ENCODE results near the gene PIGA.

The PIGA gene

DNA sequence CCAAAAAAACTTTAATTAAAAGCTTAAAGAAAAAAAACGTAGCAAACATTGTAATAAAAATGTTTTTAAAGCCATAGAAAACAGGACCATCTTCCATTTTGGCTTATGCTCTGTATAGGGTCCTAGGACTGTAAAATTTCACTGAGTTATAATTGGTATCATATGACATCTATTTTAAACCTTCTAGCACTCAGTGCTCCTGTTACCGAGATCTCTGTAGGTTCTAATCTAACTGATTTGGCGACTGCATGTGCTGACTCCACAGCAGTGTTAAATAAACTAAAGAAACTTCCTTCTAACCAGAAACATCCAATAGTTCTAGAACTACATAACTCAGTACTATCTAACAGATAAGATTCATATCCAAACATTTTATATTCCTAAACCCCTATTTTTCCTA is 19.8 kb downstream of the PIGA start, which contains the start of gene ASB11:
TSS of gene ASB11 (minus strand) at position 132 of the 400 bp plus-strand sequence. CDS start at position 97, 35 bp downstream.
- no peak within 1 kb of the TSS for H3K4me3 ChIP-seq (ENCODE audit: low read depth, low read length)
- no peaks in the 10 kb centered on the region for H3K9me3 ChIP-seq (ENCODE audit: control insufficient read depth, insufficient read depth, low read depth, low read length)
- peaks cover 0 to 4% of the 10 kb centered on the region in 2 experiments; a peak in 1 of 3 replicates for H3K36me3 ChIP-seq (ENCODE audit: control insufficient read depth in 2 of 2, insufficient read depth in 1 of 2, low read length in 2 of 2)
- TF ChIP-seq ZNF664 (tag by site-specific recombination; IDR thresholded peaks at IDR 0.05) (peak; percentile 87), GLIS1 (tag by site-specific recombination; IDR thresholded peaks at IDR 0.05) (no peak)
- CTCF ChIA-PET = interaction anchor here (0.6 to 0.8 kb wide), 2 partner anchors 9 kb away, joined by 3 read pairs; no protein-coding TSS in a partner anchor
- POLR2A ChIA-PET = no interaction called here
- no peaks in the 10 kb centered on the region for H3K4me1 ChIP-seq (ENCODE audit: control insufficient read depth, insufficient read depth, low read length)
- no peak within 1 kb of the TSS for H3K27ac ChIP-seq (ENCODE audit: extremely low read depth, low read depth, low read length)

DNA sequence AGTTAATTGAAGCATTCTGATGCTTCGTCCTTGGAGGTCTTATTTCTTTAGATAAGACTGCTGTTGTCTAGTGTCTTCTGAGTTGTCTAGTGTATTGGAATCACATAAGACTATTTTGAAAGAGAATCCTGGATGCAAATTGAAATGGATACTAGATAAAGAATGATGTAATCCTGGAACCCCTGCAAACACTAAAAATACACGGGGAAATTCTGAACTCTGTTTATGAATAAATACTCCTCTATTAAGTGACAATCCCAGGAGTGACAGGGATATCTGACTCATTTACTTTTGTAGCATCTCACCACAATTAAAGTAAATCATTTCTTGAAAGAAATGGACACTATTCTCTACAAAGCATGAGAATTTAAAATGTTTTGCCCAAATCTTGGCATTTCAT is 20.9 kb downstream of the PIGA start:
- POLR2A ChIA-PET = no interaction called here
- Histone ChIP-seq H3K9me3 (ENCODE audit: control insufficient read depth, insufficient read depth, low read depth, low read length) (no peaks in the 10 kb centered on the region), H3K36me3 (ENCODE audit: control insufficient read depth in 2 of 2, insufficient read depth in 1 of 2, low read length in 2 of 2) (no peaks in the 10 kb centered on the region), H3K4me1 (ENCODE audit: control insufficient read depth, insufficient read depth, low read length) (no peaks in the 10 kb centered on the region), H3K4me3 (ENCODE audit: low read depth, low read length) (no peak overlapping the region), H3K27ac (ENCODE audit: extremely low read depth, low read depth, low read length) (no peak overlapping the region)
- TF ChIP-seq, protein P1, sequence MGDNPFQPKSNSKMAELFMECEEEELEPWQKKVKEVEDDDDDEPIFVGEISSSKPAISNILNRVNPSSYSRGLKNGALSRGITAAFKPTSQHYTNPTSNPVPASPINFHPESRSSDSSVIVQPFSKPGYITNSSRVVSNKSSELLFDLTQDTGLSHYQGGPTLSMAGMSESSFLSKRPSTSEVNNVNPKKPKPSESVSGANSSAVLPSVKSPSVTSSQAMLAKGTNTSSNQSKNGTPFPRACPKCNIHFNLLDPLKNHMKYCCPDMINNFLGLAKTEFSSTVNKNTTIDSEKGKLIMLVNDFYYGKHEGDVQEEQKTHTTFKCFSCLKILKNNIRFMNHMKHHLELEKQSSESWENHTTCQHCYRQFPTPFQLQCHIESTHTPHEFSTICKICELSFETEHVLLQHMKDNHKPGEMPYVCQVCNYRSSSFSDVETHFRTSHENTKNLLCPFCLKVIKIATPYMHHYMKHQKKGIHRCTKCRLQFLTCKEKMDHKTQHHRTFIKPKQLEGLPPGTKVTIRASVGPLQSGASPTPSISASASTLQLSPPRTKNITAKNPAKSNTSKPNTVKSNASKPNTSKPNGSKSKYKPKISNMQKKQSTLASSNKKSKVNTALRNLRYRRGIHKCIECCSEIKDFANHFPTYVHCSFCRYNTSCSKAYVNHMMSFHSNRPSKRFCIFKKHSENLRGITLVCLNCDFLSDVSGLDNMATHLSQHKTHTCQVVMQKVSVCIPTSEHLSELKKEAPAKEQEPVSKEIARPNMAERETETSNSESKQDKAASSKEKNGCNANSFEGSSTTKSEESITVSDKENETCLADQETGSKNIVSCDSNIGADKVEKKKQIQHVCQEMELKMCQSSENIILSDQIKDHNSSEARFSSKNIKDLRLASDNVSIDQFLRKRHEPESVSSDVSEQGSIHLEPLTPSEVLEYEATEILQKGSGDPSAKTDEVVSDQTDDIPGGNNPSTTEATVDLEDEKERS (tag by site-specific recombination; IDR thresholded peaks at IDR 0.05) = no peak
- TF ChIP-seq, protein P2, sequence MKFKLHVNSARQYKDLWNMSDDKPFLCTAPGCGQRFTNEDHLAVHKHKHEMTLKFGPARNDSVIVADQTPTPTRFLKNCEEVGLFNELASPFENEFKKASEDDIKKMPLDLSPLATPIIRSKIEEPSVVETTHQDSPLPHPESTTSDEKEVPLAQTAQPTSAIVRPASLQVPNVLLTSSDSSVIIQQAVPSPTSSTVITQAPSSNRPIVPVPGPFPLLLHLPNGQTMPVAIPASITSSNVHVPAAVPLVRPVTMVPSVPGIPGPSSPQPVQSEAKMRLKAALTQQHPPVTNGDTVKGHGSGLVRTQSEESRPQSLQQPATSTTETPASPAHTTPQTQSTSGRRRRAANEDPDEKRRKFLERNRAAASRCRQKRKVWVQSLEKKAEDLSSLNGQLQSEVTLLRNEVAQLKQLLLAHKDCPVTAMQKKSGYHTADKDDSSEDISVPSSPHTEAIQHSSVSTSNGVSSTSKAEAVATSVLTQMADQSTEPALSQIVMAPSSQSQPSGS (tag by site-specific recombination; IDR thresholded peaks at IDR 0.05; ENCODE audit: low read depth) = peak; percentile 37; the same call in 1 of the 2 replicates
- CTCF ChIA-PET = interaction anchor here (0.9 kb wide), 1 partner anchor 14 kb away, joined by 3 read pairs; no protein-coding TSS in a partner anchor

DNA sequence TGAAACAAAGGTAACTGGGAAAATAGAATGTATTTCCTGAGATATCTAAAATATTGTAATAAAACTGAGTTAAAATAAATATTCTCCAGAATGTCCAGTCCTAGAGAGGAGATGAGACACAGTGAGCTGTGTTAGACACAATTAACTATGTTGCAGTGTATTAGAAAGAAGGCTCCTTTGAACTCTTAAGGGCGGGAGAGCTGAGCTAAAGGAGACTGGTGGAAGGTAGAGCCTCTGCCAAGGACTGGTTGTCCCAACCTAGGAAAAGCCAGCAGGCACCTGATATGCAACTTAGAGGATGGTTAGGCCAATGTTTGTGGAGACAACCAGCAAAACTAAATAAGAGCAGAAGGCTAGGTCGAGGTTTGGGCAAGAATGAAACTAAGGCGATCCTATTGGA is 24.2 kb downstream of the PIGA start:
- POLR2A ChIA-PET = no interaction called here
- CTCF ChIA-PET = interaction anchor here (0.6 to 1.9 kb wide), 5 partner anchors 9 to 1272 kb away, joined by 3 to 9 read pairs (median 3); no protein-coding TSS in a partner anchor
- Histone ChIP-seq H3K27ac (ENCODE audit: extremely low read depth, low read depth, low read length) (no peak overlapping the region), H3K36me3 (ENCODE audit: control insufficient read depth in 2 of 2, insufficient read depth in 1 of 2, low read length in 2 of 2) (no peaks in the 10 kb centered on the region), H3K4me3 (ENCODE audit: low read depth, low read length) (no peak overlapping the region), H3K4me1 (ENCODE audit: control insufficient read depth, insufficient read depth, low read length) (no peaks in the 10 kb centered on the region), H3K9me3 (ENCODE audit: control insufficient read depth, insufficient read depth, low read depth, low read length) (no peaks in the 10 kb centered on the region)
- TF ChIP-seq ZNF530 (tag by site-specific recombination; IDR thresholded peaks at IDR 0.05; ENCODE audit: low read depth) (no peak), GLIS1 (tag by site-specific recombination; IDR thresholded peaks at IDR 0.05) (no peak), ZBTB20 (tag by site-specific recombination; IDR thresholded peaks at IDR 0.05) (peak; percentile 41; the same call in 1 of the 2 replicates)

DNA sequence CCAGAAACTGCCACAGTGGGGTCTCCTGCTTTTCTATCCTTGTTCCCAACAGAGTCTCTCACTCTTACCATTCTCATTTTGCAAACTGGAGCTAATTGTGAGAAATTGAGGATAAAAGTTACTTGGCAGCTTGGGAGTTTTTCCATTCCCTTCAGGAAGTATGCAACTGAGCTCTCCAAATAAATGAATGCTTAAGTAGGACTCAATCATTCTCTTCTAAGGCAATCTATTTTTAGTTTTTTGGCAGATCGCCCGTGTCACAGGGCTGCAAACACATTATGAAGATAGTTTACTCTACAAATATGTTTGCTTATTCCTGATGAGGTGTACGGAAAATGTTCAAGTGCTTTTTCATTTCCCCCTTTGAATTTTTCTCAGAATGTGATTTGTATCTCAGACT is 25.2 kb downstream of the PIGA start:
- Histone ChIP-seq H3K27ac (ENCODE audit: extremely low read depth, low read depth, low read length) (no peak overlapping the region), H3K36me3 (ENCODE audit: control insufficient read depth in 2 of 2, insufficient read depth in 1 of 2, low read length in 2 of 2) (no peaks in the 10 kb centered on the region), H3K9me3 (ENCODE audit: control insufficient read depth, insufficient read depth, low read depth, low read length) (no peaks in the 10 kb centered on the region), H3K4me1 (ENCODE audit: control insufficient read depth, insufficient read depth, low read length) (no peaks in the 10 kb centered on the region), H3K4me3 (ENCODE audit: low read depth, low read length) (no peak overlapping the region)
- POLR2A ChIA-PET = interaction anchor here (0.8 kb wide), 1 partner anchor 20 kb away, joined by 3 read pairs; no protein-coding TSS in a partner anchor
- CTCF ChIA-PET = interaction anchor here (0.7 to 0.8 kb wide), 2 partner anchors 26 to 157 kb away, joined by 3 to 4 read pairs; no protein-coding TSS in a partner anchor
- TF ChIP-seq, protein P3, sequence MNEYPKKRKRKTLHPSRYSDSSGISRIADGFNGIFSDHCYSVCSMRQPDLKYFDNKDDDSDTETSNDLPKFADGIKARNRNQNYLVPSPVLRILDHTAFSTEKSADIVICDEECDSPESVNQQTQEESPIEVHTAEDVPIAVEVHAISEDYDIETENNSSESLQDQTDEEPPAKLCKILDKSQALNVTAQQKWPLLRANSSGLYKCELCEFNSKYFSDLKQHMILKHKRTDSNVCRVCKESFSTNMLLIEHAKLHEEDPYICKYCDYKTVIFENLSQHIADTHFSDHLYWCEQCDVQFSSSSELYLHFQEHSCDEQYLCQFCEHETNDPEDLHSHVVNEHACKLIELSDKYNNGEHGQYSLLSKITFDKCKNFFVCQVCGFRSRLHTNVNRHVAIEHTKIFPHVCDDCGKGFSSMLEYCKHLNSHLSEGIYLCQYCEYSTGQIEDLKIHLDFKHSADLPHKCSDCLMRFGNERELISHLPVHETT (tag by site-specific recombination; IDR thresholded peaks at IDR 0.05) = no peak
- TF ChIP-seq, protein P4, sequence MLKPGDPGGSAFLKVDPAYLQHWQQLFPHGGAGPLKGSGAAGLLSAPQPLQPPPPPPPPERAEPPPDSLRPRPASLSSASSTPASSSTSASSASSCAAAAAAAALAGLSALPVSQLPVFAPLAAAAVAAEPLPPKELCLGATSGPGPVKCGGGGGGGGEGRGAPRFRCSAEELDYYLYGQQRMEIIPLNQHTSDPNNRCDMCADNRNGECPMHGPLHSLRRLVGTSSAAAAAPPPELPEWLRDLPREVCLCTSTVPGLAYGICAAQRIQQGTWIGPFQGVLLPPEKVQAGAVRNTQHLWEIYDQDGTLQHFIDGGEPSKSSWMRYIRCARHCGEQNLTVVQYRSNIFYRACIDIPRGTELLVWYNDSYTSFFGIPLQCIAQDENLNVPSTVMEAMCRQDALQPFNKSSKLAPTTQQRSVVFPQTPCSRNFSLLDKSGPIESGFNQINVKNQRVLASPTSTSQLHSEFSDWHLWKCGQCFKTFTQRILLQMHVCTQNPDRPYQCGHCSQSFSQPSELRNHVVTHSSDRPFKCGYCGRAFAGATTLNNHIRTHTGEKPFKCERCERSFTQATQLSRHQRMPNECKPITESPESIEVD (tag by site-specific recombination; IDR thresholded peaks at IDR 0.05) = peak; percentile 75
